ENCODE data around the gene CORIN. TPM values are rescaled to one million over a fixed set of nuclear protein-coding genes. Genes with fewer than 3 reads are reported as not detected.

The CORIN gene
- total and polyA plus RNA-seq, 2 of the 4 experiments (the other 2 are of a cell fraction): 20.3 to 24.7 TPM

DNA sequence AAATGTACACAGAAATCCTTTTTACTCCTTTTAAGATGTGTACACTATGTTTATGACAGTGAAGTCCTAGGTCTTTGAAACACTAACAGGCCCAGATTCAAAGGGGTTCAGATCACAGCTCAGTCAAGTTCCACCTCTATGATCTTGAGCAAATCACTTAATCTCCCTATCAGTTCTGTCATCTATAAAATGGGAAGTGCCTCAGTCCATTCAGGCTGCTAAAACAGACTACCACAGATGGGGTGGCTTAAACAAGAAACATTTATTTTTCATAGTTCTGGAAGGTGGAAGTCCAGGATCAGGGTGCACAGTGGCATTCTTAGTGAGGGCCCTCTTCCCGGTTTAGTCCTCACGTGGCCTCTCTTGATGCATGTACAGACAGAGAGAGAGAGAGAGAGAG, 117.1 kb downstream of the CORIN start:
- no peak overlapping the region for H3K4me2 ChIP-seq (ENCODE audit: low read depth, low read length)
- no peak overlapping the region for H2AFZ ChIP-seq (replicated peaks; ENCODE audit: low read length, poor library complexity)
- DNase-seq (no peak), ATAC-seq (ENCODE audit: low read depth) (no peak)
- H4K91ac ChIP-seq (ENCODE audit: insufficient read depth, low read depth, low read length): no peak overlapping the region
- no peak overlapping the region for H3K4ac ChIP-seq (ENCODE audit: low read depth, low read length)
- no peak overlapping the region for H2BK20ac ChIP-seq (ENCODE audit: low read depth, low read length)
- intact Hi-C loops (cut with micrococcal nuclease): no loop called here
- H3K4me3 ChIP-seq (ENCODE audit: insufficient read depth, low read depth, low read length): no peak overlapping the region
- no peaks in the 10 kb centered on the region for H3K4me1 ChIP-seq (ENCODE audit: control insufficient read depth, insufficient read depth, low read length)
- H3K56ac ChIP-seq (ENCODE audit: extremely low read depth, insufficient read depth, low read length): no peak overlapping the region
- POLR2A ChIA-PET (ENCODE audit: unreplicated experiment): no interaction called here
- H3K23ac ChIP-seq (ENCODE audit: low read depth, low read length): no peak overlapping the region
- no peak overlapping the region for H3K27ac ChIP-seq (ENCODE audit: insufficient read depth, low read length)
- no peaks in the 10 kb centered on the region for H3K79me1 ChIP-seq (ENCODE audit: low read depth in 1 of 2, low read length in 2 of 2)
- BruUV-seq (replicated peaks): no TSS peak
- no peak overlapping the region for H4K5ac ChIP-seq (ENCODE audit: low read depth, low read length)
- in situ Hi-C loops (cut with MboI; ENCODE audit: low sequenced_read_pairs): no loop called here
- peaks cover 4% of the 10 kb centered on the region; the same call in 1 of the 2 replicates for H3K27me3 ChIP-seq (ENCODE audit: control insufficient read depth, insufficient read depth, low read length)
- dilution Hi-C loops (cut with HindIII; ENCODE audit: low sequenced_read_pairs, unreplicated experiment): no loop called here
- no peak for TF ChIP-seq BHLHE40 (IDR thresholded peaks at IDR 0.05; ENCODE audit: low read depth, low read length)
- TF ChIP-seq RFX5 (IDR thresholded peaks at IDR 0.05; ENCODE audit: low read depth, low read length): no peak
- no peak for TF ChIP-seq NFE2L2 (IDR thresholded peaks at IDR 0.05; ENCODE audit: low read depth, low read length)
- TF ChIP-seq RAD21 (IDR thresholded peaks at IDR 0.05; ENCODE audit: low read length): no peak
- no peak for TF ChIP-seq FOS (IDR thresholded peaks at IDR 0.05; ENCODE audit: low read depth, low read length)
- TF ChIP-seq, protein P1, sequence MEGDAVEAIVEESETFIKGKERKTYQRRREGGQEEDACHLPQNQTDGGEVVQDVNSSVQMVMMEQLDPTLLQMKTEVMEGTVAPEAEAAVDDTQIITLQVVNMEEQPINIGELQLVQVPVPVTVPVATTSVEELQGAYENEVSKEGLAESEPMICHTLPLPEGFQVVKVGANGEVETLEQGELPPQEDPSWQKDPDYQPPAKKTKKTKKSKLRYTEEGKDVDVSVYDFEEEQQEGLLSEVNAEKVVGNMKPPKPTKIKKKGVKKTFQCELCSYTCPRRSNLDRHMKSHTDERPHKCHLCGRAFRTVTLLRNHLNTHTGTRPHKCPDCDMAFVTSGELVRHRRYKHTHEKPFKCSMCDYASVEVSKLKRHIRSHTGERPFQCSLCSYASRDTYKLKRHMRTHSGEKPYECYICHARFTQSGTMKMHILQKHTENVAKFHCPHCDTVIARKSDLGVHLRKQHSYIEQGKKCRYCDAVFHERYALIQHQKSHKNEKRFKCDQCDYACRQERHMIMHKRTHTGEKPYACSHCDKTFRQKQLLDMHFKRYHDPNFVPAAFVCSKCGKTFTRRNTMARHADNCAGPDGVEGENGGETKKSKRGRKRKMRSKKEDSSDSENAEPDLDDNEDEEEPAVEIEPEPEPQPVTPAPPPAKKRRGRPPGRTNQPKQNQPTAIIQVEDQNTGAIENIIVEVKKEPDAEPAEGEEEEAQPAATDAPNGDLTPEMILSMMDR (conservative IDR thresholded peaks at IDR 0.05; ENCODE audit: low read depth, low read length): no peak
- TF ChIP-seq, protein P2, sequence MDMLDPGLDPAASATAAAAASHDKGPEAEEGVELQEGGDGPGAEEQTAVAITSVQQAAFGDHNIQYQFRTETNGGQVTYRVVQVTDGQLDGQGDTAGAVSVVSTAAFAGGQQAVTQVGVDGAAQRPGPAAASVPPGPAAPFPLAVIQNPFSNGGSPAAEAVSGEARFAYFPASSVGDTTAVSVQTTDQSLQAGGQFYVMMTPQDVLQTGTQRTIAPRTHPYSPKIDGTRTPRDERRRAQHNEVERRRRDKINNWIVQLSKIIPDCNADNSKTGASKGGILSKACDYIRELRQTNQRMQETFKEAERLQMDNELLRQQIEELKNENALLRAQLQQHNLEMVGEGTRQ (IDR thresholded peaks at IDR 0.05; ENCODE audit: low read depth, low read length): no peak
- no peak for TF ChIP-seq POLR2A (IDR thresholded peaks at IDR 0.05; ENCODE audit: low read depth, low read length)
- no peak for TF ChIP-seq CEBPB (IDR thresholded peaks at IDR 0.05; ENCODE audit: low read depth, low read length)
- TF ChIP-seq CHD1 (IDR thresholded peaks at IDR 0.05; ENCODE audit: low read depth, low read length): no peak
- TF ChIP-seq MAZ (IDR thresholded peaks at IDR 0.05; ENCODE audit: borderline replicate concordance, low read depth, low read length): no peak
- no peak for TF ChIP-seq MXI1 (IDR thresholded peaks at IDR 0.05; ENCODE audit: borderline replicate concordance, low read depth, low read length)
- no peaks in the 10 kb centered on the region for H4K20me1 ChIP-seq (ENCODE audit: insufficient read depth, low read length)
- no peak overlapping the region for H2BK5ac ChIP-seq (ENCODE audit: low read depth, low read length, poor library complexity, severe bottlenecking)
- no peaks in the 10 kb centered on the region; the same call in 1 of the 2 replicates for H3K9me1 ChIP-seq (ENCODE audit: insufficient read depth, low read length)
- H2BK15ac ChIP-seq (ENCODE audit: low read depth, low read length): no peak overlapping the region
- no CpG with 5 or more reads among the region's 2 CpGs for WGBS, 2 experiments (ENCODE audit: extremely low coverage in 2 of 2, insufficient read length in 1 of 2)
- no peak overlapping the region for H2BK120ac ChIP-seq (ENCODE audit: low read depth, low read length)
- no peaks in the 10 kb centered on the region for H3K9me3 ChIP-seq (ENCODE audit: control insufficient read depth, insufficient read depth, low read length)
- H2AK9ac ChIP-seq (replicated peaks; ENCODE audit: low read depth, low read length, poor library complexity): no peak overlapping the region
- H3K36me3 ChIP-seq (ENCODE audit: control insufficient read depth, insufficient read depth, low read length): no peaks in the 10 kb centered on the region
- CTCF ChIA-PET: no interaction called here
- no peak overlapping the region for H3K18ac ChIP-seq (ENCODE audit: low read depth, low read length)
- no peak overlapping the region for H4K8ac ChIP-seq (ENCODE audit: low read depth in 2 of 2, low read length in 2 of 2)
- no peak overlapping the region for H3K14ac ChIP-seq (replicated peaks; ENCODE audit: low read depth, low read length)
- no peak overlapping the region for H2AK5ac ChIP-seq (ENCODE audit: low read depth, low read length)
- no peak overlapping the region for H3K9ac ChIP-seq (ENCODE audit: low read depth, low read length)
